ENCODE measurements around the gene SLC1A1.

The SLC1A1 gene

DNA sequence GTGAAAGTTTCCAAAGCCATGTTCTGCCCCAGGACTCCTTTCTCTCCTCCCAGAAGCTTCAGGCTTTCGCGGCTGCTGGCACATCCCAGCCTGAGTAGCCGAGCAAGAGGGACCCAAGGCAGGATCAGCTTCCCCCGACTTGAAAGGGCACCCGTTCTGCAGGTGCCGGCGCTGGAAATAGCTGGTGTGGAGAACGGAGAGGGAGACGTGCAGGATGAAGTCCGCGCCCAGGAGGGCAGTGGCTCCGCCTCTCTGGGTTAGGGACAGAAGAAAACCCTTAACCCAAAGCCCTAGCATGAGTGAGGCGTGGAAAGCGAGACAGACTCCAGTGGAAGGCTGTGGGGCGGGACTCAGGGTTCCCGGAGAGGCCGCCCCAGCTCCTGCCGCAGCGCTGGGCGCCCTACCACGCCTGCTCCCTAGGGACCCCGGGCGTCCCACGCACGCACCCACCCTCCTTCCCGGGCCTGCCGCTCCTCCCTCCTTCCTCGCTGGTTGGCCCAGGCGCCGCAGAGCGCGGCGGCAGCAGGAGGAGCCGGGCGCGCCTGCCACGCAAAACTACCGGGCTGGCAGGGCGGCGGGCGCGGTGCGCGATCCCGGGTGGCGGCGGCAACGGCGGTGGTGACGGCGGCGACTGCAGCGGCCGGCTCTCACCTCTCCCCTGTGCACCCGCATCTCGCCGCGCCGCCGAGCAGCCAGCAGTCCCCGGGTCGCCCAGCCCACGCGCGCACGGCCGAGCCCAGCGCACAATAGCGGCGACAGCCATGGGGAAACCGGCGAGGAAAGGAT is at the start of gene SLC1A1:
Gene SLC1A1 (plus strand): TSS at position 550 of the 786 bp plus-strand sequence. CDS start 212 bp downstream, at position 762.
- FAIRE-seq (no peak), DNase-seq (ENCODE audit: low spot score) (peak; percentile 72)

DNA sequence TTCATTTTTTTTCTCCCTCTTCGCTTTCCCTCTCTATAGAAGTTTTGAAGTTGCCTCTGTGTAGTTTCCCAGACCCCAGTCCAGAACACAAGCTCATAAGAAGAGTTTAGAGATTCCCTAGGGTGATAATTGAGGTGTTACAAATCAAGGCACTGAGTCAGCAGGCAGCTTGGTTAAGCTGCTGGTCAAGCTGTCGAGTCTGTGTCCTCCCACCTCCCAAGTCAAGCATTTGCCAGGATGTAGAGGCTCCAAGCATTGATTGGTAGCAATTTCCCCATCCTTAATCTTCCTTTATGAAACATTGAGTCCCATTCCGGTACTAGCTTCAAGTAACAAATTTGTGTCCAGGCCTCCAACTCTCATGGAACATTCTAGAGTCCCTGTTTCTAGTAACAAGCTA is 47.5 kb upstream of the SLC1A1 start:
- FAIRE-seq, result no peak
- no peak for DNase-seq (ENCODE audit: low spot score)

DNA sequence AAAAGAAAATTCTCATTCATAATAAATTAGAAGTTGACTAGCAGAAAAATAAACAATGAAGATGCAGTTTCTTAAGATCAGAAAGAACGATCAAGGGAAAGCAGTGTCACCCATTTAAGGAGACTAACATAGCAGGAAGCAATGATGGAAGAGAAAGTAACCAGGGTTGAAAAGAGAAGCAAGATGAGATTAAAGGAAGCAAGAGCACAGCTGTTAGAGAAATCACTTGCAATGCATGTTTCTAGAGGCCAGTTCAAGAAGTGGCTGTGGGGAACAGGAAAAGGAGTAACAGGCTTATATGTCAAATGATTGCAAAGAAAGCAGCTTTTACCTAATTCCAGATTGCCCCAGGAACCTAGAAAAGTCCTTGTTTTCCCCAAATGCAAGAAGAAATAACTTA is 46.8 kb upstream of the SLC1A1 start:
- FAIRE-seq (no peak), DNase-seq (ENCODE audit: low spot score) (no peak)

DNA sequence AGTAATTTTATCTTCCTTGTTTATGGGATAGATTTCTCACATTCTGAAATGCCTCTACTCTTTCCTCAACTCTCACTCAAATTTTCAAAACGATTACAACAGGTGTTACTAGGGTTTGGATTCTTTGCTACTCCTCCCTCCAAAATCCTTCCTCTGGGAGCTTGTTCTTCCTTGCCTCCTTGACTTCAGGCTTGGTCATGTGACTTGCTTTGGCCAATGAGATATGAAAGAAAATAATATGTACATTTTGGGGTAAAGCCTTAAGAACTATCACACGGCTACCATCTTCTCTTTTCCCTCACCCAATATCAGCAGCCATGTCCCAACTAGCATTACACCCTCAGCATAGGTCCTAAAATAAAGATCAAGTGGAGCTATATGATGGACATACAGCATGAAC is 28.8 kb upstream of the SLC1A1 start:
- FAIRE-seq, result no peak

DNA sequence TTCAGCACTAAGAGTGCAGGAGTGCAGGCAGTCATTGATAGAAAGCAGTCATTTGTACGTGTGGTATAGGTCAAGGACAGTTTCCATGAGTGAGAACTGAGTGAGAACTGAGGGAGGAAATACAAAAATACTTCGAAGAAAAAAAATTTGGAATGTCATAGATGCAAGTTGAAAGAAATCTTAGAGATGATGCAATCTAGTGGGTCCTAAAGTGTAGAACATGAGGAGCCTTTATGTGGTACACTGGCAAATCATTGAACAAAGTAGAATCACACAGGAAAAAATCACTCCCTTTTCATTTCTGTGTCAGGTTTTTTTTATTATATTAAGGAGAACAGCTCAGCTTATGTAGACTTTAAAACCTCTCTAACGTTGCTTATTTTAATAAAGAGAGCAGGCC is 26.4 kb upstream of the SLC1A1 start:
- no peak for FAIRE-seq
- no peak for DNase-seq (ENCODE audit: low spot score)

More for the DNA sequence above, 28.8 kb upstream of the SLC1A1 start:
- no peak for DNase-seq (ENCODE audit: low spot score)

DNA sequence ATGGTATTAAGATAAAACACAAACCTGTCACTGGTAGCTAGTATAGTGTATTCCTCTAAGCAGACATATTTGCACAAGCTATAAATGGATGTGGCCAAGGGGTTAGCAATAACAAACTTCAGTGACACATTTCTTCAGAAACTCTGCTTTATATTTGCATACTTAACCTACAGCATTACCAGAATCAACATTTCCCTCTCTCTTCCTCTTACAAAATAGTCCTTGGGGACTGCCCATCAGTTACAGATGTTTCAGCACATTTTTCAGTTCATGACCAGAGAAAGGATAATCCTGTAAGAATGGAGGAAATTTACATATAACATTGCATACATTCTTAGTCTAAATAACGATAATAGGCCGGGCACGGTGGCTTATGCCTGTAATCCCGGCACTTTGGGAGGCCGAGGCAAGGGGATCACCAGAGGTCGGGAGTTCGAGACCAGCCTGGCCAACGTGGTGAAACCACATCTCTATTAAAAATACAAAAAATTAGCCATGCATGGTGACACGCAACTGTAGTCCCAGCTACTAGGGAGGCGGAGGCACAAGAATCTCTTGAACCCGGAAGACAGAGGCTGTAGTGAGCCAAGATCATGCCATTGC is 25.3 kb upstream of the SLC1A1 start:
- no peak for DNase-seq (ENCODE audit: low spot score)
- FAIRE-seq, result no peak

DNA sequence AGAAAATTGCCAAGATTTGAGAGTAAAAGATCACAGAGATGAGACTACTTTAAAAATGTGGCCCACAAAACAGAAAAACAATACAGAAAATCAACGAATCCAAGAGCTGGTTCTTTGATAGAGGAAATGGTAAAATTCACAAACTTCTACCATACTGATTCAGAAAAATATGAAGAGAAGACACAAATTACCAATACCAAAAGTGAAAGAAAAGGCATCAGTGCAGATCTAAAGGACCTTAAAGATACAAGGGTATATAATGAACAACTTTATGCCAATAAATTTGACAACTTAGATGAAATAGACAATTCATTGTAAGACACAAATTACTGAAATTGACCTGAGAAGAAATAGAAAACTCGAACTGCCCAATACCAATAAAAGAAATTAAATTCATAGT is 24.4 kb upstream of the SLC1A1 start:
- DNase-seq (ENCODE audit: low spot score) (no peak), FAIRE-seq (no peak)

DNA sequence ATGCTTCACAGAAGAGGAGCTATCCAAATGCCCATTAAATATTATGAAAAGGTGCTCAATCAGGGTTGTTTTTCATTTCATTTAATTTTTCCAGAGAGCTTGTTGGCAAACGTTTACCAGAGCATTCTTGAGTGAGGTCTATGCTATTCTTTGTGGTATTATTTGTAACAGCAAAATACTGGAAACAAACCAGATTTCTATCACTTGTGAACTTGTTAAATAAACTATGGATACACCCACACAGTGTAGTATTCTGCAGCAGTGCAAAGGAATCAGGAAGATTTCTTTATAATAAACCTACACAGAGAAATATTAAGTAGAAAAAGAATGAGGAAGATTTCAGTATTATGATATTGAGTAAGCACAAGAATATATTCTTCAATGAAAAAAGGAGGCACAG is 15.0 kb upstream of the SLC1A1 start:
- FAIRE-seq (no peak), DNase-seq (ENCODE audit: low spot score) (no peak)

DNA sequence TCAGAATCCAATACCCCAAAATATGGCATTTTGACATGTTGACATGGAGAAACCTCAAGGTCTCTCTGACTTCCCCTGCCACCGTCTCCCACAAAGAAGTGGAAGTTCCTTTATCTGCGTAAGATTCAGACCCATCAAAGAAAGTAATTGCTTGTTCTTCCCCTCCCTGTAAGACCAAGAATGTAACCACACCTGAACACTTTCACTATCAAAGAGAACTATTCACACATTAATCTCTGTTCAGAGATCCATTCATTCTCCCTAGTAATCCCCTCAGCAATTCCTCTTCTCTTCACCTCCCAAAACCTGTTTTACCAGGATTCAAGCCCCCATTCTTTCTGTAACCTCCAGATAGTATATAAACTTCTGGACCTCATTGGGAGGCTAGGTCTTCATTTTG is 4.1 kb upstream of the SLC1A1 start:
- DNase-seq (ENCODE audit: low spot score) (no peak), FAIRE-seq (no peak)

DNA sequence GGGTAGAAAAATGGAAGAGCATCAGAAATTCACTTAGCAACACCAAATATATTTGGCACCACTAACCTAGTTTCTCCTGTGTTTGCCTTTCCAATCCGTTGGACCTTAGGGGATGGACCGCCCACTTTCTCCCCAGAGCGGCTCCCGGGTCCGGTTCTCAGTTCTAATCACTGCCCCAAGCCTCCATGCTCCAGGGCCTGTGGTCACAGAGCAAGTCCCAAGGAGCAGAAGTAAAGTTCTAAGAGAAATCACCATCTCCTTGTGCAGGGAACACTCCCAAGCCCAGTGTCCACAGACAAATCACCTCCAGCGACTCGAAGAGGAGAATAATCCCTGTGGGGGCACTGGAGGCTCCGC is 728 bp upstream of the SLC1A1 start:
- DNase-seq (ENCODE audit: low spot score) (no peak), FAIRE-seq (no peak)

DNA sequence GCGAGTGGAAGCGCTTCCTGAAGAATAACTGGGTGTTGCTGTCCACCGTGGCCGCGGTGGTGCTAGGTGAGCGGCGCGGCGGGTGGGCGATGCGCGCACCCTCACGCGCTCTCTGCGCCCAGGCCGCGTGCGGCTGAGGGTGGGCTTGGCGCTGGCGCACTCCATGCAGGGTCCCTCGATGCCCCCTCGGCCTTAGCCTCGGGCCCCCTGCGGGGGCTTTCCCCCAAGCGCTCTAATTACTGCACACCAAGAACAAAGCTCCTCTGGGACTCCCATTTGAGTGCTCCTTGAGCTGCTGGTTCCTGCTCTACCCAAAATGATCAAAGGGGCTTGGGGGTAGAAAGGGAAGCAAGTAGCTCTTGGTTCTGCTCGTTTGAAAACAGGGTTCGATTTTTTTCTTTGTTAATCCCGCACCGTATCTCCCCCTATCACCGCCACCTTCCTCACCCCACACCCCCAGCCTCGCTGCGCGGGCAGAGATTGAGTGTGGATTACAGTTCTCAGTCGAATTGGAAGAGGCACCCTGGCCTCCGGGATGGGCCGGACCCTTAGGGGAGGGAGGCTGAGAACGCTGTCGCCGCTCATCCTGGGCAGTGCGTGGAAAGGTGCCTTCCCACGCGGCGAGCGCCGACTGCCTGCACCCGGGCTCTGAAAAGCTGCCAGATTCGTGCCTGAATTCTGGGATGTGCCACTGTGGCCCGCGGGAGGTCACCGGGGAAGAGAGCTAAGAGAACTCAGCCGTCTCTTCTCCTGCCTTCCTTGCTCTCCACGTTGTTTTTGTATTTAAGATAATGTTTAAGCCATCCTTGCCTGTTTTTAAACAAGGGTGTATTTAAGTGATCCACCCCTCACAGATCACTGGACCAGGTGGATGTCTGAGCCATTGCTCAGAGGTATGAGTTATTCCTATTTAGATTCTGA is 697 bp downstream of the SLC1A1 start:
- FAIRE-seq (no peak), DNase-seq (ENCODE audit: low spot score) (peak; percentile 10)

DNA sequence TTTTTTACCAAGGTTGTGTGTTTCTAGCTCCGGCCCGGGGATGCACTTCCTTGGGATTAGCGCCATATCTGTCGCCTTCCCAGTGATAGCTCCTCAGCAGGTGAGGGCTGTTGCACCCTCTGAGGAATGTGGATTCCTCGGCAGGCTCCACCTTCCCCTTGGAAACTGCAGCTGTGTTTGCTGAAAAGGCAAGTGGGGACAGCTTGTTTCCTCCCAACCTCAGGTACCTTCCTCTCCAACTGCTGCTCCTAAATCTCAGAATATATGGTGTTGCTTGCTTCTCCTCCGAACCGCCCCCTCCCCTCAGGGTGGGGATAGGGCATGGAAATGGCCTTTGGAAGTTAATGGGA is 1.3 kb downstream of the SLC1A1 start:
- no peak for DNase-seq (ENCODE audit: low spot score)
- FAIRE-seq, result no peak

DNA sequence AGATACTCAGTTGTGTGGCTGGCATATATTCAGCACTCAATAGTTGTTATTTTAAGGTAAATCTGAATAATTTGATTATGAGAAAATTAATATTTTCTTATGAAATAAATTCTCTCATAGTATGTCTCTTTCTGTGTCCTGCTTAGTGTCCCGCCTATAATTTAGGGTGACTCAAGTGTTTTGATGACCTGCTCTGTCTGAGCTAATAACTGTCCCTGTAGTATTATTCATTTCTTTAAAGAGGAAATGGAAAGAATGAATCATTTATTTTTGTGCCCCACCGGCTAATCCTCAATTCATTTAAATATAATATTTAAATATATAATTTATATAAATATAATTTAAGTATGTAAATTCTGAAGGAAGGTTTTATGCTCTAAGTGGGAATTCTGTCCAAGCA is 4.1 kb downstream of the SLC1A1 start:
- DNase-seq (ENCODE audit: low spot score) (no peak), FAIRE-seq (no peak)

DNA sequence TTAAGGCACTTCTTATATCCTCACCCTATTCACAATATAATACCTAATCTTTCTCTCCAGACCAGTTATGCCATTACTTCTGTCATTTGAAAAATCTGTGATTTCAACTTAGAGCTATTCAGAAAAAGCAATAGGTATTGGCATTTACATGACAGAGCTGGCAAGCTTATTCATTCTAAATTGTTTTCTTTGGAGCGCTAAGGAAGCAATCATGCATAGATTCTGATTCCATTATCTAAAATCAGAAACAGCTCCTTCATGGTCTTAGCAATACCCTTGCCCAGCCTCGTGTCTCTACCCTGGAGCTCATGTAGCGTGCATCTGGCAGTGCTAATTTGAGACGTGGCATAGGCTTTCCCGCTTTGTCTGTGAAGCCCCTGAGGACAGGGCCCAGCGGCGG is 4.5 kb downstream of the SLC1A1 start:
- DNase-seq (ENCODE audit: low spot score) (no peak), FAIRE-seq (no peak)

DNA sequence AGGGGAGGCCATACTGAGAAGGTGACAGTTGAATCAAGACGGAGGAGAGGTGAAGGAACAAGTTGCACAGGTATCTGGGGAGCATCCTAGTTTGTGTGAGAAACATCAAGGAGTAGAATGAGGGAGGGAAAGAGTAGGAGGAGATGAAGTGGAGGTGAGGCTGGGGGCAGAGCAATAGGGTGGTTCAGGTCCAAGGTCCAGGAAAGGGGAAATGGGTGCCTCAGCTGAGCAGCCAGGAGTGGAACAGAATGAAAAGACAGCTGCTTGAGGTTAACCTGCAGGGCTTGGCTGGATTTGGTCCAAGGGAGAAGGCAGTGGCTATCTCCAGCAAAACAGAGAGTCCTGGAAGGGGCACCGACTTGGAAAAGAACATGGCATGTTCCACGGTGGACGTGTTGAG is 5.3 kb downstream of the SLC1A1 start:
- no peak for FAIRE-seq
- no peak for DNase-seq (ENCODE audit: low spot score)

DNA sequence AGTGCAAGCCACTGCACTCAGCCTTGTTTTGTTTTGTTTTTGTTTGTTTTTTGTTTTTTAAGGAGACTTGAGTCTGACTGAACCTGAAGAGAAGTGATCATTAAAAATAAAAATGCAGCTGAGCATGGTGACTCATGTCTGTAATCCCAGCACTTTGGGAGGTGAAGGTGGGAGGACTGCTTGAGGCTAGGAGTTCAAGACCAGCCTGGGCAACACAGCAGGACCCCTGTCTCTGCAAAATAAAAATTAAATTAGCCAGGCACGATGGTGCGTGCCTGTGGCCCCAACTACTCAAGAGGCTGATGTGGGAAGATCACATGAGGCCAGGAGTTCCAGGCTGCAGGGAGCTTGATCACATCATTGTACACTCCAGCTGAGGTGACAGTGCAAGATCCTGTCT is 6.2 kb downstream of the SLC1A1 start:
- FAIRE-seq (no peak), DNase-seq (ENCODE audit: low spot score) (no peak)

DNA sequence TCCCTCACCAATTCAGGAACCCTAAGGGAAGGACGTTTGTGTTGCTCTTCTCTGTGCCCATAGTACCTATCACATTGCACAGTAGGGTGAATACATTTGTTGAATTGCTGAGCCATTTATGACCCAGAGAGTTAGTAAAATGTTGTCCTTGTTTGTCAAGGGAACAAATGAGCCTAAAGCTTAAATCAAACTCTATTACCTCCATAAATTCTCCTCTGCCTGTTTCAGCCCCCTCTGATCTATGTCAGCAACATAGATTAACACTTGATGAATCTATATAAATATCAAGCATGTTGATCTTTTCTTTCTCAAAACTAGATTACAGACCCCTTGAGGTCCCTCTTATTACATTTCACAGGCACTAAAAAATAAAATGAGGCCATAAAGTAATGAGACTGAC is 7.1 kb downstream of the SLC1A1 start:
- DNase-seq (ENCODE audit: low spot score) (no peak), FAIRE-seq (no peak)

DNA sequence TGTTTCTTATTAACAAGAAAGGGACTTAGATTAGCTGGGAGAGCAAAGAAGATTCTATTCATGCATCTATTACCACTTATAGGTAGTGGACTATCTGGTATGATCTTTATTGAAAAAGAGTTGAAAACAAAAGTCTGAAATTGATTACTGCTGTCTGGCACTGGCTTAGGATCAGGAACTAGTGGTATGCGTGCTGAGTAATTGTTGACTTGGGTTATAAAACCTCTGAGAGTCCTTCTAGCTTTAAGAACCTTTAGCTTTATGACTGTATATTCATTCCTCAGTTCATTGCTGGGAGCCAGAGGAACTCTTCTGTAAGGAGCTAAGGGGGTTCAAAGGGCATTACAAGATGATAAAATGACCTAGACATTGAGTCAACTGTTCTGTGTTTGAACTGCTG is 7.6 kb downstream of the SLC1A1 start:
- no peak for FAIRE-seq

DNA sequence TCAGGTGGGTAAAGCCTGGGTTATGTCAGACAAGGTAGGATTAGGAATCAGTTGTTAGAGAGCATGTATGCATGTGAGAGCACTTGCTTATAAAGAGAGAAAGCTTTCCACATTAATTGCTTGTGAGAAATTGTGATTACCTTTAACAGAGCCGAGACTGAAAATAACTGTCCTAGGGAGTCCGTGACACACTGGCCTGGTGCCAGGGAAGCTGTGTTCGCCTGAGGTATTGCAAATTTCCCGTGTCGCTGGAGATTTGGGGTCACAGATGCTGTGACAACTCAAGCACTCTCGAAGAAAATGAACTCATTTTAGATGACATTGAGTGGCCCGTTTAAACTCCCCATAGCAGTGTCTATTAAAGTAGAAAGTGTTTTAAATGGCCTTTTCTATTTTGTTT is 9.6 kb downstream of the SLC1A1 start:
- FAIRE-seq (no peak), DNase-seq (ENCODE audit: low spot score) (no peak)

More for the DNA sequence above, 7.6 kb downstream of the SLC1A1 start:
- no peak for DNase-seq (ENCODE audit: low spot score)

DNA sequence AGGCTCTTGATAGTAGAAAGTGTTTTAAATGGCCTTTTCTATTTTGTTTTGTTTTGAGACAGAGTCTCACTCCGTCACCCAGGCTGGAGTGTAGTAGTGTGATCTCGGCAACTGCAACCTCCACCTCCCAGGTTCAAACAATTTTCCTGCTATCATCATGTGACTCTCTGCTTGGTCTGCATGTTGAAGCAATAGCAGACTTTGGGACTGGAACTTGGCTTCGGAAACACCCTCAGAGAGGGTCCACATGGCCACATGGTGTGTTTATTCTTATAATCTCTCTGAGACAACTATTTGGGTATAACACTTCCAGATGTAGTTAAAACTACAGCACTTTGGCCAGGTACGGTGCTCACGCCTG is 10.9 kb downstream of the SLC1A1 start:
- DNase-seq (ENCODE audit: low spot score), result no peak
- FAIRE-seq, result no peak

DNA sequence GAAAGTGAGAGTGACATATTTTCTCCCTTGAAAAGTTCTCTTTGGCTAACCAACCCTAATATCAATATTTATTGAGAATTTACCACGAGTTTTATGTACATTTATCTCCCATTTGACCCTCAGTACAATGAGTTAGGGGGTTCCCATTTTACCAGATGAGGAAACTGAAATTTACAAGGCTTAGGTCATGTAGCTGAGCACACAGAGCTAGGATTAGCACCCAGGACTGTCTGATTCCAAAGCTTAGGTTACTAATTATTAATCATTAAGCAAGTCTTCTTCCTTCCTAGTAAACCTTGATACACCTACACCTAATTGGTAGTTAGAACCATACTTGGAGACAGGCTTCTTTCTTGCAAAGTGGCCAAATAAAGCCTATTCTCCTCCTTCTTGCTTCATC is 12.2 kb downstream of the SLC1A1 start:
- DNase-seq (ENCODE audit: low spot score) (no peak), FAIRE-seq (no peak)

DNA sequence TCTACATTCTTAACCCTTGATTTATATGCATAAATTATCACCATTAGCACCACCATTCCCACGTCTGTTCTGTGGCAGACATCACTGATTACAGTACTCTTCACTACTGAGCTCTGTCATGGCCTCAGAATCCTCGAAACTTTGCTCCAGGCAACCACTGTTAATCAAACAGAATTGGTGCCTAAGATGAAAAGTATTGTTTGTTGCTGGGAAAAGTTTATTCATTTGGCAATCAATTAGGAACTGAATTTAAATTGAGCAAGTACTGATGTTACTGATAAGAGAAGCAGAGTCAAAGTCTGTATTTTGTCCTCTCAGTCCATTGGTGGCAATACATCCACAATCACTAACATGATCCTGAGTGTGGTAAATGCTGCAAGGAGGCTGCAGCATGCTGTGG is 12.8 kb downstream of the SLC1A1 start:
- DNase-seq (ENCODE audit: low spot score) (no peak), FAIRE-seq (no peak)
